ENCODE results near the gene UBE2I.
A peak's percentile ranks its signal among the peaks of the same experiment; 100 is the strongest.
"Not testable (repeated sequence)": the region's sequence is repeated elsewhere in the genome, so short reads cannot be mapped to it uniquely, and the experiment has no call there.

UBE2I gene

DNA sequence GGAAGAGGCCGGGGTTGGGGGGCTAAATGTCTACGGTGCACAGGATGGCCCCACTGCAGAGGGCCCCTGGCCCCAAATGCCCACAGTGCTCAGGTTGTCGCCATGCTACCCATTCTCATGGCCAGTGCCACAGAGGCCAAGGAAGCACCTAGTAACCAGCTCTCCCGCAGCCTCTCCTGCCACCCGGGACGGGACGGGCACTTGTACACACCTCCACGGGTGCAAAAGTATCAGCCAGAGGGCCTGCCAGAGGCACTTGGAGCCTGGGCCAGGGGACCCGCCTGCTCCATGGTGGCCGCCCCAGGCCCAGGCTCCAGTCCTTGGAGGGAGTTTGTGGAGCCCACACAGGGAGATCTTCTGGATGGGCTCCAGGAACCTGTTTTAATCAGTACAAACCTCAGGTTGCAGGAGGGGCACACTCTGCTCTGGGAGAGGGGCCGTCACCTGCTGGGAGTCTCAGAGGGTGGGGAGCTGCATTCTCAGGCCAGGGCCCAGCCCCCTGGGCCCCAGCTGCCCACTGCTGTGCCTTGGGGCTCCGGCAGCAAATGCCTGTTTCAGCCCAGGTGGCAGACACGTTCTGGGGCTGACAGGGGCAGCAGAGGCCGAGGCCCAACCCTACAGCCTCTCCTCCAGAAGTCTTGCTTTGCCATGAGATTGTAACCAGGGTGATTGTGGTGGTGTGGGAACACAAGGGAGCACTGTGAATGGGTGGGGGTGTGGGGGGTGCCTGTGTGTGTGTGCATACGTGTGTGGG, 45.7 kb upstream of the UBE2I start:
- TF ChIP-seq, protein P1, sequence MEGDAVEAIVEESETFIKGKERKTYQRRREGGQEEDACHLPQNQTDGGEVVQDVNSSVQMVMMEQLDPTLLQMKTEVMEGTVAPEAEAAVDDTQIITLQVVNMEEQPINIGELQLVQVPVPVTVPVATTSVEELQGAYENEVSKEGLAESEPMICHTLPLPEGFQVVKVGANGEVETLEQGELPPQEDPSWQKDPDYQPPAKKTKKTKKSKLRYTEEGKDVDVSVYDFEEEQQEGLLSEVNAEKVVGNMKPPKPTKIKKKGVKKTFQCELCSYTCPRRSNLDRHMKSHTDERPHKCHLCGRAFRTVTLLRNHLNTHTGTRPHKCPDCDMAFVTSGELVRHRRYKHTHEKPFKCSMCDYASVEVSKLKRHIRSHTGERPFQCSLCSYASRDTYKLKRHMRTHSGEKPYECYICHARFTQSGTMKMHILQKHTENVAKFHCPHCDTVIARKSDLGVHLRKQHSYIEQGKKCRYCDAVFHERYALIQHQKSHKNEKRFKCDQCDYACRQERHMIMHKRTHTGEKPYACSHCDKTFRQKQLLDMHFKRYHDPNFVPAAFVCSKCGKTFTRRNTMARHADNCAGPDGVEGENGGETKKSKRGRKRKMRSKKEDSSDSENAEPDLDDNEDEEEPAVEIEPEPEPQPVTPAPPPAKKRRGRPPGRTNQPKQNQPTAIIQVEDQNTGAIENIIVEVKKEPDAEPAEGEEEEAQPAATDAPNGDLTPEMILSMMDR (IDR thresholded peaks at IDR 0.05; ENCODE audit: low read length, missing control alignments): no peak
- no peak overlapping the region for H3K4me3 ChIP-seq (replicated peaks; ENCODE audit: low read depth, low read length)
- DNase-seq (ENCODE audit: low read depth): no peak

DNA sequence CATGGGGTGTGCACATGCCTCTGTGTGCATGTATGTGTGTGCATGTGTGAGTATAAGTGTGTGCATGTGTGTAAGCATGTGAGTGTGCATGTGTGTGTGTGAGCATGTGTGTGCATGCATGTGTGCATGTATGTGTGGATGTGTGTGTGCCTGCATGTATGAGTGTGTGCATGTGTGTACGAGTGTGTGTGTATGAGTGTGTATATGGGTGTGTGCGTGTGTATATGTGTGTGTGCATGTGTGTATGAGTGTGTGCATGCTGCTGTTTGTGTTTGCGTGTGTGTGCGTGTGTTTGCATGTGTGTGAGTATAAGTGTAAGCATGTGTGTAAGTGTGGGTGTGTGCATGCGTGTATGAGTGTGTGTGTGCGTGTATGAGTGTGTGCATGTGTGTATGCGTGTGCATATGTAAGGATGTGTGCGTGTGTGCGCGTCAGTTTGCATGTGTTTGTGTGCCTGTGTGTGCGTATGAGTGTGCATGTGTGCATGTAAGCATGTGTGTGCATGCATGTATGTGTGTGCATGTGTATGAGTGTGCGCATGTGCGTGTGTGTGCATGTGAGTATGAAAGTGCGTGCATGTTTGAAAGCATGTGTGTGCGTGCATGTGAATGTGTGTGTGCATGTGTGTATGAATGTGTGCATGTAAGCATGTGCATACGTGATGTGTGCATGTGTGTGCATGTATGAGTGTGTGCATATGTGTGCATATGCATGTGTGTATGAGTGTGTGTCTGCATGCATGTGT, 44.9 kb upstream of the UBE2I start:
- TF ChIP-seq, protein P1 (IDR thresholded peaks at IDR 0.05; ENCODE audit: low read length, missing control alignments): no peak
- no peak overlapping the region for H3K4me3 ChIP-seq (replicated peaks; ENCODE audit: low read depth, low read length)
- no peak for DNase-seq (ENCODE audit: low read depth)

DNA sequence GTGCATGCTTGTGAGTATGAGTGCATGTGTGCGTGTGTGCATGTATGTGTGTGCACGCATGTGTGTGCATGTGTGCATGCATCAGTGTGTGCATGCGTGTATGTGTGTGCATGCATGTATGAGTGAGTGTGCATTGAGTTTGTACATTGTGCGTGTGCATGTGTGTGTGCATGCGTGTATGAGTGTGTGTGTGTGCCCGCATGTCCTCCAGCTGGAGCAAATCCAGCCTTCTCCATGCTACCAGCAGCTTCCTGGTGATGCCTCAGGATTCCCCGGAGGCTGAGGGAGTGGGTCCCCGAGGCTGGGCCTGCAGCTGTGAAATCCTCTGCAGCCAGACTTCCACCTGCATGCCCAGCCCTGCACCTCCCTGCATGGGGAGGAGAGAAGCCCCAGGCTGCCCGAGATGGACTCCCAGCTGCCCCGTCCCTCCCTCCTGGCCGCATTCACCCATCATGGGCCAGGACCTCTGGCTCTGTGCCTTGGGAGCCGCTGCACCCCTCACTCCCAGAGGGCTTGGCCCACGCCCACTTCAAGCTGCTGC, 44.3 kb upstream of the UBE2I start:
- TF ChIP-seq, protein P1 (IDR thresholded peaks at IDR 0.05; ENCODE audit: low read length, missing control alignments): no peak
- DNase-seq (ENCODE audit: low read depth): no peak
- no peak overlapping the region for H3K4me3 ChIP-seq (replicated peaks; ENCODE audit: low read depth, low read length)

DNA sequence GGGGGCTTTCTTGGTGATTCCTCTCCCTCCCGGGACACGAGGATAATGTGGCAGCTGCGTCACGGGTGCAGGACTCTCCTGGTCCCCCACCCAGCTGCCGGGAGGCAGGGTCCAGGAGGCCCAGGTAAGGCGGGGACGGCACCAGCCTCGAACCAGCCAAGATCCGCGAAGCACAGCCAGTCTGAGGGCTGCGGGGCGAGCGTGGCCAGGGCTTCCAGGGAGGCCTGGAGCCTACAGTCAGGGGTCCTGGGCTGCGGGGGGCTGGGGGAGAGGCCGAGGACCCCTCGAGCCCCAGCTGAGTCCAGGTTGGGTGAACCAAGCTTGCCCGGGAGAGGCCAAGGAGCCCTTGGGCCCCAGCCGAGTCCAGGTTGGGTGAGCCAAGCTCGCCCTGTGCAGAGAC, 43.6 kb upstream of the UBE2I start:
- TF ChIP-seq, protein P1 (IDR thresholded peaks at IDR 0.05; ENCODE audit: low read length, missing control alignments): no peak
- DNase-seq (ENCODE audit: low read depth): no peak
- H3K4me3 ChIP-seq (replicated peaks; ENCODE audit: low read depth, low read length): no peak overlapping the region

DNA sequence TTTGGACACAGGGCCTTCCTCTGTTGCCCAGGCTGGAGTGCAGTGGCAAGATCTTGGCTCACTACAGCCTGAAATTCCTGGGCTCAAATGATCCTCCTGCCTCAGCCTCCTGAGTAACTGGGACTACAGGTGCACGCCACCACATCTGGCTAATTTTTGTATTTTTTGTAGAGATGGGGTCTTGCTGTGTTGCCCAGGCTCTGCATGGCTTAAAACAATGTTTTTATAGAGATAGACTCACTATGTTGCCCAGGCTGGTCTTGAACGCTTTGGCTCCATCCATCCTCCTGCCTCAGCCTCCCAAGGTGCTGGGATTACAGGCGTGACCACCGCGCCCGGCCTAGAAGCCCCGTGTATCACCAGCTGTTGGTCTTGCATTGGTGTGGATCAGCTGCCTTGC, 40.0 kb upstream of the UBE2I start:
- not testable (repeated sequence) for DNase-seq (ENCODE audit: low read depth); H3K4me3 ChIP-seq (replicated peaks; ENCODE audit: low read depth, low read length)

DNA sequence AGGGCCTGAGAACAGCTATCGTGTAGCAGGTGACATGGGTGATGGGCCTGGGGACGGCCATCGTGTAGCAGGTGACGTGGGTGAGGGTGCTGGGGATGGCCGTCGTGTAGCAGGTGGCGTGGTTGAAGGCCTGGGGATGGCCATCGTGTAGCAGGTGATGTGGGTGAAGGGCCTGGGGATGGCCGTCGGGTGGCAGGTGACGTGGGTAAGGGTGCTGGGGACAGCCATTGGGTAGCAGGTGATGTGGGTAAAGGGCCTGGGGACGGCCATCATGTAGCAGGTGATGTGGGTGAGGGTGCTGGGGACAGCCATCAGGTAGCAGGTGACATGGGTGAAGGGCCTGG, 38.1 kb upstream of the UBE2I start:
- TF ChIP-seq, protein P1 (IDR thresholded peaks at IDR 0.05; ENCODE audit: low read length, missing control alignments): no peak
- H3K4me3 ChIP-seq (replicated peaks; ENCODE audit: low read depth, low read length): no peak overlapping the region
- no peak for DNase-seq (ENCODE audit: low read depth)

DNA sequence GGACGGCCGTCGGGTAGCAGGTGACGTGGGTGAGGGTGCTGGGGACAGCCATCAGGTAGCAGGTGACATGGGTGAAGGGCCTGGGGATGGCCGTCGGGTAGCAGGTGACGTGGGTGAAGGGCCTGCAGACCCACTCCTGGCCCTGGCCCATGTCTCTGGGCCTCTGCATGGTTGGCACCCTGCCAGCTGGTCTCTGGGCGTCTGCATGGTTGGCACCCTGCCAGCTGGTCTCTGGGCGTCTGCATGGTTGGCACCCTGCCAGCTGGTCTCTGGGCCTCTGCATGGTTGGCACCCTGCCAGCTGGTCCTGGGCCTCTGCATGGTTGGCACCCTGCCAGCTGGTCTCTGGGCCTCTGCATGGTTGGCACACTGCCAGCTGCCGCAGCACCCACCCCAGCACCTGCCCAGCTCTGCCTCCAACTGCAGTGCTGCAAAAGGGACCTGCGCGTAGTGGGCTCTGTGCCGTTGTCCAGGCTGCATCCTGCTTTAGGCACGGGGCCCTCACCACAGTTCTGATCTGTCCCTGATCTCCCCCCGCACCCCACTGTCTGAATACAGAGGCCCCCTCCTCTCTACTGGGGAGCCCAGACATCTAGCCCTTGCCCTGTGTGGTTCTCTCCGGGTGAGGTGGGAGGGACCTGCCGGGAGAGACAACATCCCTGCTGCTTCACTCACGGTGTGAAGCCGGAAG, 37.6 kb upstream of the UBE2I start:
- DNase-seq (ENCODE audit: low read depth): peak; percentile 38
- not testable (repeated sequence) for H3K4me3 ChIP-seq (replicated peaks; ENCODE audit: low read depth, low read length)
